ENCODE results near the gene SNAPC4. TPM values are rescaled to one million over a fixed set of nuclear protein-coding genes. Genes with fewer than 3 reads are reported as not detected.
A peak's percentile ranks its signal among the peaks of the same experiment; 100 is the strongest.

The SNAPC4 gene
- total and polyA plus RNA-seq, 10 donors: 4.6 to 14.5 (median 10.1) TPM

GRCh38 chr9:136441681-136442245, 41.8 kb upstream of the SNAPC4 start:
- H3K36me3 ChIP-seq: peaks cover 7 to 64% (median 62%) of the 10 kb centered on the region in 6 donors

GRCh38 chr9:136441191-136441680, 41.3 kb upstream of the SNAPC4 start:
- Histone ChIP-seq H3K9me3 (no peaks in the 10 kb centered on the region), H3K4me1 (peaks cover 24 to 61% (median 56%) of the 10 kb centered on the region in 6 donors), H3K4me3 (no peak overlapping the region), H3K27ac (peak overlapping the region in 6 of 8 donors; percentile 23 to 89 (median 86)), H3K36me3 (peaks cover 4 to 64% (median 59%) of the 10 kb centered on the region in 6 donors), H3K27me3 (replicated peaks in 1 of 7) (peaks cover 0 to 7% (median 0%) of the 10 kb centered on the region in 7 donors)
- TF ChIP-seq POLR2A (IDR thresholded peaks at IDR 0.05) (no peak), POLR2AphosphoS5 (IDR thresholded peaks at IDR 0.05) (no peak), CTCF (IDR thresholded peaks at IDR 0.05 in 8 of 11, conservative IDR thresholded peaks at IDR 0.05 in 3 of 11) (no peak)
- intact Hi-C loops (cut with DNase I; ENCODE audit: low total_unique reads): no loop called here
- WGBS, 5 donors: 80 to 92% (median 88%) methylated on average over 15 of the region's 15 CpGs
- no peak for DNase-seq

More at GRCh38 chr9:136441681-136442245, 41.8 kb upstream of the SNAPC4 start:
- intact Hi-C loops (cut with DNase I; ENCODE audit: low total_unique reads): no loop called here
- H3K9me3 ChIP-seq: no peaks in the 10 kb centered on the region
- no peak overlapping the region for H3K4me3 ChIP-seq
- 64 to 89% (median 83%) methylated on average over 13 to 17 of the region's 17 CpGs for WGBS, 5 donors
- peaks cover 24 to 56% (median 51%) of the 10 kb centered on the region in 6 donors for H3K4me1 ChIP-seq
- H3K27me3 ChIP-seq (replicated peaks in 1 of 7): peaks cover 0 to 7% (median 0%) of the 10 kb centered on the region in 7 donors
- TF ChIP-seq POLR2AphosphoS5 (IDR thresholded peaks at IDR 0.05) (peak; percentile 81 to 85 (median 83)), CTCF (IDR thresholded peaks at IDR 0.05 in 8 of 11, conservative IDR thresholded peaks at IDR 0.05 in 3 of 11) (no peak), POLR2A (IDR thresholded peaks at IDR 0.05) (no peak)
- DNase-seq: peak; percentile 83
- peak overlapping the region in 5 of 8 donors; percentile 53 to 89 (median 87) for H3K27ac ChIP-seq

- intact Hi-C loops (cut with DNase I; ENCODE audit: low total_unique reads): no loop called here
- TF ChIP-seq CTCF (IDR thresholded peaks at IDR 0.05 in 8 of 11, conservative IDR thresholded peaks at IDR 0.05 in 3 of 11) (peak; percentile 31 to 94 (median 74)), POLR2A (IDR thresholded peaks at IDR 0.05) (no peak), POLR2AphosphoS5 (IDR thresholded peaks at IDR 0.05) (peak; percentile 30 to 71 (median 53))
- H3K27me3 ChIP-seq (replicated peaks in 1 of 7): peaks cover 0 to 7% (median 0%) of the 10 kb centered on the region in 7 donors
- peak; percentile 95 for DNase-seq
- H3K4me3 ChIP-seq: peak within 1 kb of the TSS; percentile 66 to 99 (median 97)
- 8 to 66% (median 12%) methylated on average over 12 to 90 of the region's 90 CpGs for WGBS, 5 donors
- H3K27ac ChIP-seq: peak within 1 kb of the TSS; percentile 46 to 89 (median 86)
- H3K36me3 ChIP-seq: peaks cover 4 to 64% (median 47%) of the 10 kb centered on the region in 6 donors
- peaks cover 24 to 76% (median 61%) of the 10 kb centered on the region in 6 donors for H3K4me1 ChIP-seq
- no peaks in the 10 kb centered on the region for H3K9me3 ChIP-seq
These were observed 39.8 kb upstream of the SNAPC4 start, which contains the start of gene INPP5E for GRCh38 chr9:136439481-136440408. Gene INPP5E (minus strand): TSS chr9:136439845. CDS start chr9:136439419, 426 bp downstream.
